ENCODE measurements around the gene RUFY1.

DNA sequence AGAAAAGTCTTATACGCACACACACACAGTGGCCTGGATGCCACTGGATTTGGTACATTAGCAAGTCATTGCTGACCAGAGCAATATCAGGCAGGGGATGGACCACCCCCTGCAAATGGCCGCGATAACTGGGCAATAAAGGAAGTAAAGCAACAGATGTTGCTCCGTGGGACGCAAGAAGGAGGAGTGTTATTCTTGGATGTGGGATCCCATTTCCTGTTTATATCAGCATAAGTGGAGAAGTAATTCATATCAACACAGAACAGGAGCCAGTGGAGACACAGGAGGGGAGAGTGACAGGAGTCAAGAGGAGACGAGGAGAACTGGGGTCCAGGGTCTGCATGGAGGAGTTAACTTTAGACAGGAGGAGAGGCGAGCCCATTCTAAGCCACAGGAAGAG lies 18.4 kb downstream of the RUFY1 start:
- TF ChIP-seq CTCF (conservative IDR thresholded peaks at IDR 0.05), result no peak
- no peak for TF ChIP-seq EZH2 (IDR thresholded peaks at IDR 0.05; ENCODE audit: low read depth)

Measured in PC-9 (cell line).